HCT116 (cell line): ENCODE data around the gene FKBP2. TPM values are rescaled to one million over a fixed set of nuclear protein-coding genes. Genes with fewer than 3 reads are reported as not detected.

ENCODE experiments used
- ATAC-seq: fragments of 200-7000 bp; cut with Tn5 transposase; 2 replicates; pipeline ENCODE4 v1.9.1; 2020; ENCODE audit warnings: mild to moderate bottlenecking, moderate library complexity
- BruUV-seq: library from RNA; stranded (reverse); fragments of 400-500 nt; replicated peaks from 2 replicates; lab custom pipeline; 2021; lab: Mats Ljungman, UMichigan
- CTCF ChIA-PET: fragments of 300-600 bp; sonication (Branson Sonifier 250); formaldehyde crosslinking; loops from one replicate; lab custom pipeline; 2021; ENCODE audit warnings: antibody characterized with exemption; lab: Charles Lee
- POLR2A ChIA-PET: fragments of 300-600, 350-600 bp; sonication (Branson Sonifier 250); formaldehyde crosslinking; loops from one replicate; lab custom pipeline; 2021; ENCODE audit warnings: antibody characterized with exemption; lab: Charles Lee
- RAD21 ChIA-PET, 2 experiments: fragments of 300-600 bp; sonication (Branson Sonifier 250); formaldehyde crosslinking; loops; one replicate each; lab custom pipeline; 2023; ENCODE audit warnings: low total read pairs in 2 of 2; ENCODE audit not compliant: uncharacterized antibody in 2 of 2, unreplicated experiment in 2 of 2, low non-redundant PET in 1 of 2; lab: Charles Lee
- DNase-seq: peaks from one replicate; pipeline ENCODE4 v3.0.0-alpha.2; 2010; ENCODE audit warnings: low read depth, low spot score
- H2AFZ ChIP-seq: fragments of 200-600 bp; shearing (Covaris generic), sonication (generic); 2 replicates; pipeline ENCODE4 v1.6.1; 2017; ENCODE audit warnings: low read depth, mixed run types, mixed read lengths, antibody characterized with exemption, low read length; ENCODE audit not compliant: poor library complexity, severe bottlenecking
- H3K27ac ChIP-seq: 2 replicates; pipeline ENCODE4 v1.5.1; 2012; ENCODE audit warnings: low read depth, low read length
- H3K27me3 ChIP-seq: fragments of 200-600 bp; sonication (generic); 2 replicates; pipeline ENCODE4 v1.6.1; 2016; ENCODE audit warnings: mixed run types, low read length, mixed read lengths; ENCODE audit not compliant: insufficient read depth
- H3K36me3 ChIP-seq, 2 experiments: fragments of 200-500 bp in 1 of 2; fragments of 200-600 bp in 1 of 2; sonication (Bioruptor generic) in 1 of 2; sonication (generic) in 1 of 2; 2 replicates each; pipeline versions ENCODE4 v1.5.1 to v1.6.1; 2014 to 2016; ENCODE audit warnings: low read length in 2 of 2, inconsistent platforms in 1 of 2, mixed read lengths in 1 of 2, mixed run types in 1 of 2; ENCODE audit not compliant: insufficient read depth in 2 of 2, control insufficient read depth in 1 of 2
- H3K4me1 ChIP-seq, 2 experiments: fragments of 200-600 bp in 1 of 2; sonication (generic) in 1 of 2; 2 replicates each; pipeline versions ENCODE4 v1.5.1 to v1.6.1; 2012 to 2017; ENCODE audit warnings: low read length in 2 of 2, inconsistent platforms in 1 of 2, mild to moderate bottlenecking in 1 of 2, mixed read lengths in 1 of 2, mixed run types in 1 of 2, moderate library complexity in 1 of 2; ENCODE audit not compliant: insufficient read depth in 2 of 2, control insufficient read depth in 1 of 2
- H3K4me2 ChIP-seq: fragments of 200-600 bp; sonication (generic); 2 replicates; pipeline ENCODE4 v1.6.1; 2017; ENCODE audit warnings: mixed run types, low read length, mixed read lengths
- H3K4me3 ChIP-seq, 2 experiments: fragments of 200-600 bp in 1 of 2; sonication (generic) in 1 of 2; replicated peaks in 1 of 2; 2 replicates each; pipeline ENCODE4 v1.5.1; 2011 to 2016; ENCODE audit warnings: low read length in 2 of 2, control low read depth in 1 of 2, low read depth in 1 of 2, mild to moderate bottlenecking in 1 of 2, mixed read lengths in 1 of 2, mixed run types in 1 of 2
- H3K79me2 ChIP-seq: fragments of 200-600 bp; sonication (generic); 2 replicates; pipeline ENCODE4 v1.6.1; 2017; ENCODE audit warnings: mild to moderate bottlenecking, mixed run types, low read length, moderate library complexity, mixed read lengths; ENCODE audit not compliant: insufficient read depth
- H3K9ac ChIP-seq: fragments of 200-600 bp; sonication (generic); 2 replicates; pipeline ENCODE4 v1.6.1; 2016; ENCODE audit warnings: low read length, mixed read lengths
- H3K9me2 ChIP-seq: fragments of 200-600 bp; sonication (generic), shearing (Covaris generic); 2 replicates; pipeline ENCODE4 v1.6.1; 2017; ENCODE audit warnings: mixed run types, mild to moderate bottlenecking, moderate library complexity; ENCODE audit not compliant: insufficient read depth
- H3K9me3 ChIP-seq, 2 experiments: fragments of 200-500 bp in 1 of 2; fragments of 200-600 bp in 1 of 2; sonication (Bioruptor generic) in 1 of 2; sonication (generic) in 1 of 2; 2 replicates each; pipeline ENCODE4 v1.6.1; 2014 to 2017; ENCODE audit warnings: low read length in 2 of 2, mixed read lengths in 2 of 2, inconsistent platforms in 1 of 2, low read depth in 1 of 2, mild to moderate bottlenecking in 1 of 2, mixed run types in 1 of 2, moderate library complexity in 1 of 2; ENCODE audit not compliant: control insufficient read depth in 1 of 2, insufficient read depth in 1 of 2
- H4K20me1 ChIP-seq: fragments of 200-600 bp; sonication (generic), shearing (Covaris generic); 2 replicates; pipeline ENCODE4 v1.6.1; 2017; ENCODE audit warnings: mixed run types, mild to moderate bottlenecking, moderate library complexity; ENCODE audit not compliant: insufficient read depth
- ATF3 ChIP-seq: IDR thresholded peaks from 2 replicates; pipeline ENCODE4 v1.6.1; 2012
- CTCF ChIP-seq, 3 experiments: fragments of 200-600 bp in 1 of 3; sonication (generic) in 1 of 3; IDR thresholded peaks in 2 of 3; conservative IDR thresholded peaks in 1 of 3; 2 replicates each; pipeline ENCODE4 v1.5.1; 2012 to 2017; ENCODE audit warnings: low read depth in 2 of 3, low read length in 2 of 3, antibody characterized with exemption in 1 of 3, borderline replicate concordance in 1 of 3, control low read depth in 1 of 3, mild to moderate bottlenecking in 1 of 3, mixed read lengths in 1 of 3, mixed run types in 1 of 3, moderate library complexity in 1 of 3; ENCODE audit not compliant: insufficient read depth in 1 of 3
- EGR1 ChIP-seq: IDR thresholded peaks from 2 replicates; pipeline ENCODE4 v1.6.1; 2012; ENCODE audit warnings: low read depth
- ELF1 ChIP-seq: IDR thresholded peaks from 2 replicates; pipeline ENCODE4 v1.6.1; 2012; ENCODE audit warnings: low read depth, borderline replicate concordance
- EZH2 ChIP-seq: fragments of 200-600 bp; sonication (generic); IDR thresholded peaks from 2 replicates; pipeline ENCODE4 v1.6.1; 2017; ENCODE audit warnings: antibody characterized with exemption, mixed run types
- RAD21 ChIP-seq: IDR thresholded peaks from 2 replicates; pipeline ENCODE4 v1.6.1; 2012; ENCODE audit warnings: low read depth, mild to moderate bottlenecking
- SIN3A ChIP-seq: IDR thresholded peaks from 2 replicates; pipeline ENCODE4 v1.6.1; 2012; ENCODE audit warnings: low read depth
- ZNF274 ChIP-seq: fragments of 200-500 bp; sonication (Bioruptor generic); IDR thresholded peaks from 2 replicates; pipeline ENCODE4 v1.6.1; 2014; ENCODE audit warnings: mild to moderate bottlenecking, low read depth, low read length, inconsistent platforms
- intact Hi-C: fragments of 100-400 bp; cut with micrococcal nuclease; formaldehyde crosslinking; loops from 2 replicates; pipeline ENCODE4 v1.10.0; 2022
- total RNA-seq: library from RNA; stranded (reverse); gene quantifications from one replicate; pipeline ENCODE4 v1.2.1, GENCODE V29; 2021; ENCODE audit not compliant: unreplicated experiment

The FKBP2 gene
- total RNA-seq, 1 experiment from 2014 or later: 69.2 TPM

- RAD21 ChIA-PET: no interaction called here
- Histone ChIP-seq H3K4me3 (peak overlapping the region; percentile 55 to 79), H3K27ac (peak overlapping the region; percentile 87), H3K9me2 (no peaks in the 10 kb centered on the region), H3K27me3 (no peaks in the 10 kb centered on the region), H4K20me1 (no peaks in the 10 kb centered on the region), H3K9me3 (no peaks in the 10 kb centered on the region), H3K9ac (peak overlapping the region; percentile 75), H2AFZ (no peak overlapping the region), H3K4me2 (peak overlapping the region; percentile 100), H3K79me2 (peaks cover 8% of the 10 kb centered on the region), H3K4me1 (peaks cover 27 to 70% of the 10 kb centered on the region in 2 experiments), H3K36me3 (0 out of 4 replicates have a peak, but pooled peaks cover 0 to 8% of the 10 kb centered on the region in 2 experiments)
- ATAC-seq: no peak
- POLR2A ChIA-PET: interaction anchor here (1.0 kb wide), 1 partner anchor 16 kb away, joined by 3 read pairs; no protein-coding TSS in a partner anchor
- BruUV-seq: TSS peak; percentile 39
- TF ChIP-seq ELF1: no peak
- no peak for TF ChIP-seq CTCF (IDR thresholded peaks at IDR 0.05 in 2 of 3, conservative IDR thresholded peaks at IDR 0.05 in 1 of 3; ENCODE audit: borderline replicate concordance in 1 of 3, insufficient read depth in 1 of 3, low read depth in 2 of 3, low read length in 2 of 3)
- no peak for TF ChIP-seq EGR1
- no peak for TF ChIP-seq SIN3A
- no peak for TF ChIP-seq EZH2
- no peak for TF ChIP-seq ATF3
- no peak for TF ChIP-seq ZNF274
- no peak for TF ChIP-seq RAD21
- DNase-seq: no peak
- CTCF ChIA-PET: no interaction called here
- intact Hi-C loops: no loop called here
Observed at GRCh38 chr11:64235437-64236161, 5.3 kb upstream of the FKBP2 start.
